ENCODE data around the gene MMADHC. TPM values are rescaled to one million over a fixed set of nuclear protein-coding genes. Genes with fewer than 3 reads are reported as not detected.

The MMADHC gene
- total and polyA plus RNA-seq, 2 of the 13 experiments (the other 11 are each of a cell fraction or from before 2014, with no cell fraction given): 90.2 to 210 TPM

GRCh38 chr2:149587220-149587949 is at the start of gene MMADHC (continued):
- TF ChIP-seq ZNF687 (CRISPR knock-in tag; IDR thresholded peaks at IDR 0.05) (peak; percentile 97), DMTF1 (CRISPR knock-in tag; IDR thresholded peaks at IDR 0.05) (no peak), ZNF549 (CRISPR knock-in tag; IDR thresholded peaks at IDR 0.05) (no peak), ZNF431 (CRISPR knock-in tag; IDR thresholded peaks at IDR 0.05; ENCODE audit: borderline replicate concordance, low read depth) (0 out of 2 replicates have a peak, but pooled peaks have one; percentile 3), AKAP8 (CRISPR knock-in tag; IDR thresholded peaks at IDR 0.05) (peak; percentile 65; the same call in 1 of the 2 replicates), ZNF605 (CRISPR knock-in tag; IDR thresholded peaks at IDR 0.05) (peak; percentile 99), TARDBP (CRISPR knock-in tag; IDR thresholded peaks at IDR 0.05) (peak; percentile 89), YY1 (IDR thresholded peaks at IDR 0.05; ENCODE audit: insufficient read depth, insufficient replicate concordance, low read depth, low read length) (peak; percentile 98), MAX (IDR thresholded peaks at IDR 0.05) (peak; percentile 59), SKI (IDR thresholded peaks at IDR 0.05; ENCODE audit: partially characterized antibody) (peak; percentile 20), MNT (IDR thresholded peaks at IDR 0.05) (no peak), ZBTB1 (CRISPR knock-in tag; IDR thresholded peaks at IDR 0.05; ENCODE audit: borderline replicate concordance) (no peak), MEIS1 (CRISPR knock-in tag; IDR thresholded peaks at IDR 0.05; ENCODE audit: borderline replicate concordance) (peak; percentile 92), CSRNP2 (CRISPR knock-in tag; conservative IDR thresholded peaks at IDR 0.05; ENCODE audit: low read depth) (no peak), POGZ (CRISPR knock-in tag; IDR thresholded peaks at IDR 0.05) (peak; percentile 97), TFDP1 (CRISPR knock-in tag; IDR thresholded peaks at IDR 0.05; ENCODE audit: borderline replicate concordance) (peak; percentile 56; the same call in 1 of the 2 replicates), MXD3 (CRISPR knock-in tag; IDR thresholded peaks at IDR 0.05) (peak; percentile 78; the same call in 1 of the 2 replicates)

Data from HepG2 (cell line).